RWPE1 (cell line): ENCODE measurements around the gene PLET1.

Experiments used
- CTCF ChIA-PET: fragments of 350-600 bp; sonication (Branson Sonifier 250); formaldehyde crosslinking; extraction: SDS; loops from one replicate; lab custom pipeline; 2021; lab: Yijun Ruan, JAX
- POLR2A ChIA-PET: fragments of 400-600 bp; formaldehyde crosslinking; extraction: SDS; loops from one replicate; lab custom pipeline; 2020; ENCODE audit warnings: antibody characterized with exemption; ENCODE audit not compliant: low non-redundant PET; lab: Yijun Ruan, JAX
- DNase-seq: peaks from one replicate; pipeline ENCODE4 v3.0.0; 2012; ENCODE audit warnings: low spot score
- H3K27ac ChIP-seq: fragments of 450-650 bp; 2 replicates; pipeline ENCODE4 v1.5.1; 2017
- CTCF ChIP-seq: fragments of 450-650 bp; conservative IDR thresholded peaks from 2 replicates; pipeline ENCODE4 v1.5.1; 2017; ENCODE audit warnings: low read depth, mild to moderate bottlenecking

The PLET1 gene

GRCh38 chr11:112260490-112260889 is at the start of gene PLET1:
TSS of gene PLET1 (minus strand) at chr11:112260860. CDS start at chr11:112260589, 271 bp downstream.
- no peak for DNase-seq
- ChIA-PET POLR2A (no interaction called here), CTCF (no interaction called here)
- no peak for TF ChIP-seq CTCF
- no peak within 1 kb of the TSS for H3K27ac ChIP-seq

- POLR2A ChIA-PET: no interaction called here
- no peak for TF ChIP-seq CTCF
- peak overlapping the region; percentile 84 for H3K27ac ChIP-seq
- peak; percentile 49 for DNase-seq
- CTCF ChIA-PET: interaction anchor here (0.5 to 0.6 kb wide), 2 partner anchors 30 to 1825 kb away, joined by 3 to 7 read pairs; no protein-coding TSS in a partner anchor
Measured at GRCh38 chr11:112310419-112310818, 49.8 kb upstream of the PLET1 start.

- no peak for DNase-seq
- CTCF ChIA-PET: no interaction called here
- POLR2A ChIA-PET: no interaction called here
- no peak overlapping the region for H3K27ac ChIP-seq
- TF ChIP-seq CTCF: no peak
Measured at GRCh38 chr11:112308651-112309050, 48.0 kb upstream of the PLET1 start.

GRCh38 chr11:112307616-112308015 is 47.0 kb upstream of the PLET1 start:
- H3K27ac ChIP-seq: no peak overlapping the region
- TF ChIP-seq CTCF: no peak
- DNase-seq: no peak
- POLR2A ChIA-PET: no interaction called here
- CTCF ChIA-PET: no interaction called here

GRCh38 chr11:112306230-112306629 is 45.6 kb upstream of the PLET1 start:
- POLR2A ChIA-PET: no interaction called here
- CTCF ChIA-PET: interaction anchor here (0.6 kb wide), 1 partner anchor 1357 kb away, joined by 3 read pairs; no protein-coding TSS in a partner anchor
- no peak overlapping the region for H3K27ac ChIP-seq
- DNase-seq: no peak
- no peak for TF ChIP-seq CTCF

GRCh38 chr11:112304914-112305313 is 44.3 kb upstream of the PLET1 start:
- CTCF ChIA-PET: no interaction called here
- H3K27ac ChIP-seq: no peak overlapping the region
- POLR2A ChIA-PET: no interaction called here
- DNase-seq: no peak
- TF ChIP-seq CTCF: no peak
